ENCODE measurements around the gene DLGAP1. TPM values are rescaled to one million over a fixed set of nuclear protein-coding genes. Genes with fewer than 3 reads are reported as not detected.

The DLGAP1 gene
- total and polyA plus RNA-seq, 2 of the 4 experiments (the other 2 are of a cell fraction) = under 0.01 to 0.09 TPM

DNA sequence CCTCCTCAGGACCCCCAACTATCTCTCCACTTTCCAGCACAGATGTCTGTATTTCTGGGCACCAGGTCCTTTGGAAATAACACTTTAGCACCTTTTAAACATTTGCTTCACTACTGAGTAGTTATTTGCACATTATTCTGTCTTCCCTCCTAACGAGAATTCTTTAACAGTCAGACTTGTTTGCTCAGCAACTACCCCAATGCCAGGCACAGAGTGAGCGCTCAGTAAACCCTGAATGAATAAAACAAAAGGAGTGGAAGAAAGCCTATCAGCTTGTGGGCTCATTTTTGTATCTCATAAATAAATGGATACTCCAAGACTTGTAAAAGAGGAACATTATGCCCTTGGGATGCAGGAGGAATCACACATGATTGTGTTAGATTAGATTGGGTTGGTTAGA, 554.8 kb downstream of the DLGAP1 start:
- H2BK120ac ChIP-seq (ENCODE audit: low read depth, low read length) = no peak overlapping the region
- H3K4me1 ChIP-seq (ENCODE audit: control insufficient read depth, insufficient read depth, low read length) = peaks cover 6% of the 10 kb centered on the region
- POLR2A ChIA-PET (ENCODE audit: unreplicated experiment) = no interaction called here
- no peak overlapping the region for H3K18ac ChIP-seq (ENCODE audit: low read depth, low read length)
- no CpG with 5 or more reads among the region's 2 CpGs for WGBS, 2 experiments (ENCODE audit: extremely low coverage in 2 of 2, insufficient read length in 1 of 2)
- no peak overlapping the region for H3K56ac ChIP-seq (ENCODE audit: extremely low read depth, insufficient read depth, low read length)
- dilution Hi-C loops (cut with HindIII; ENCODE audit: low sequenced_read_pairs, unreplicated experiment) (no loop called here), intact Hi-C loops (cut with micrococcal nuclease) (no loop called here), in situ Hi-C loops (cut with MboI; ENCODE audit: low sequenced_read_pairs) (no loop called here)
- no peaks in the 10 kb centered on the region for H4K20me1 ChIP-seq (ENCODE audit: insufficient read depth, low read length)
- no peaks in the 10 kb centered on the region for H3K9me3 ChIP-seq (ENCODE audit: control insufficient read depth, insufficient read depth, low read length)
- ATAC-seq (ENCODE audit: low read depth) = no peak
- H2AFZ ChIP-seq (replicated peaks; ENCODE audit: low read length, poor library complexity) = no peak overlapping the region
- no peak for DNase-seq
- no peaks in the 10 kb centered on the region for H3K27me3 ChIP-seq (ENCODE audit: control insufficient read depth, insufficient read depth, low read length)
- H3K14ac ChIP-seq (replicated peaks; ENCODE audit: low read depth, low read length) = no peak overlapping the region
- H2BK20ac ChIP-seq (ENCODE audit: low read depth, low read length) = no peak overlapping the region
- no peak for TF ChIP-seq MAFK (IDR thresholded peaks at IDR 0.05; ENCODE audit: low read depth, low read length)
- TF ChIP-seq CHD1 (IDR thresholded peaks at IDR 0.05; ENCODE audit: low read depth, low read length) = no peak
- no peak overlapping the region for H4K8ac ChIP-seq (ENCODE audit: low read depth in 2 of 2, low read length in 2 of 2)
- no peak overlapping the region for H3K4me2 ChIP-seq (ENCODE audit: low read depth, low read length)
- no peak overlapping the region for H2AK5ac ChIP-seq (ENCODE audit: low read depth, low read length)
- no peak overlapping the region for H3K9ac ChIP-seq (ENCODE audit: low read depth, low read length)
- no peak overlapping the region for H3K4me3 ChIP-seq (ENCODE audit: insufficient read depth, low read depth, low read length)
- no peak overlapping the region for H4K91ac ChIP-seq (ENCODE audit: insufficient read depth, low read depth, low read length)
- no peak overlapping the region for H4K5ac ChIP-seq (ENCODE audit: low read depth, low read length)
- H2BK15ac ChIP-seq (ENCODE audit: low read depth, low read length) = no peak overlapping the region
- no peaks in the 10 kb centered on the region for H3K36me3 ChIP-seq (ENCODE audit: control insufficient read depth, insufficient read depth, low read length)
- H3K4ac ChIP-seq (ENCODE audit: low read depth, low read length) = no peak overlapping the region
- no peak overlapping the region for H3K27ac ChIP-seq (ENCODE audit: insufficient read depth, low read length)
- CTCF ChIA-PET = no interaction called here
- no peaks in the 10 kb centered on the region for H3K79me1 ChIP-seq (ENCODE audit: low read depth in 1 of 2, low read length in 2 of 2)
- H3K9me1 ChIP-seq (ENCODE audit: insufficient read depth, low read length) = peaks cover 2% of the 10 kb centered on the region
- no peak overlapping the region for H2BK5ac ChIP-seq (ENCODE audit: low read depth, low read length, poor library complexity, severe bottlenecking)
- no peak overlapping the region for H2AK9ac ChIP-seq (replicated peaks; ENCODE audit: low read depth, low read length, poor library complexity)
- no TSS peak for BruUV-seq (replicated peaks)
- H3K23ac ChIP-seq (ENCODE audit: low read depth, low read length) = no peak overlapping the region
